ENCODE results near the gene MAP3K5.

- TF ChIP-seq POLR2A (IDR thresholded peaks at IDR 0.05; ENCODE audit: low read depth, low read length) (no peak), MYC (IDR thresholded peaks at IDR 0.05; ENCODE audit: low read depth, low read length) (no peak), EZH2 (IDR thresholded peaks at IDR 0.05; ENCODE audit: borderline replicate concordance, low read depth, low read length, severe bottlenecking) (no peak)
- TF ChIP-seq, protein P1, sequence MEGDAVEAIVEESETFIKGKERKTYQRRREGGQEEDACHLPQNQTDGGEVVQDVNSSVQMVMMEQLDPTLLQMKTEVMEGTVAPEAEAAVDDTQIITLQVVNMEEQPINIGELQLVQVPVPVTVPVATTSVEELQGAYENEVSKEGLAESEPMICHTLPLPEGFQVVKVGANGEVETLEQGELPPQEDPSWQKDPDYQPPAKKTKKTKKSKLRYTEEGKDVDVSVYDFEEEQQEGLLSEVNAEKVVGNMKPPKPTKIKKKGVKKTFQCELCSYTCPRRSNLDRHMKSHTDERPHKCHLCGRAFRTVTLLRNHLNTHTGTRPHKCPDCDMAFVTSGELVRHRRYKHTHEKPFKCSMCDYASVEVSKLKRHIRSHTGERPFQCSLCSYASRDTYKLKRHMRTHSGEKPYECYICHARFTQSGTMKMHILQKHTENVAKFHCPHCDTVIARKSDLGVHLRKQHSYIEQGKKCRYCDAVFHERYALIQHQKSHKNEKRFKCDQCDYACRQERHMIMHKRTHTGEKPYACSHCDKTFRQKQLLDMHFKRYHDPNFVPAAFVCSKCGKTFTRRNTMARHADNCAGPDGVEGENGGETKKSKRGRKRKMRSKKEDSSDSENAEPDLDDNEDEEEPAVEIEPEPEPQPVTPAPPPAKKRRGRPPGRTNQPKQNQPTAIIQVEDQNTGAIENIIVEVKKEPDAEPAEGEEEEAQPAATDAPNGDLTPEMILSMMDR (IDR thresholded peaks at IDR 0.05; ENCODE audit: extremely low read depth in 1 of 2, insufficient read depth in 1 of 2, low read depth in 1 of 2, low read length in 2 of 2): no peak
Measured at GRCh38 chr6:136551103-136551502, 241.2 kb downstream of the MAP3K5 start.

Measured in endothelial cell of umbilical vein (primary cell).